Neural progenitor cell (in vitro differentiated cells): ENCODE data around the gene SLC5A2. TPM values are rescaled to one million over a fixed set of nuclear protein-coding genes. Genes with fewer than 3 reads are reported as not detected.
"Not testable (repeated sequence)": the region's sequence is repeated elsewhere in the genome, so short reads cannot be mapped to it uniquely, and the experiment has no call there.

ENCODE experiments used
- DNase-seq: peaks from one replicate; pipeline ENCODE4 v3.0.0-alpha.2; 2016; ENCODE audit warnings: low spot score
- H2AFZ ChIP-seq: fragments of 200-600 bp; sonication (generic); replicated peaks from 2 replicates; pipeline ENCODE4 v1.6.1; 2016; ENCODE audit warnings: antibody characterized with exemption
- H3F3A ChIP-seq: fragments of 200-600 bp; sonication (generic); 2 replicates; pipeline ENCODE4 v1.6.1; 2016; ENCODE audit warnings: antibody characterized with exemption, low read depth
- H3K27ac ChIP-seq: fragments of 200-600 bp; sonication (generic); 2 replicates; pipeline ENCODE4 v1.5.1; 2016; ENCODE audit warnings: mild to moderate bottlenecking
- H3K27me3 ChIP-seq: fragments of 200-600 bp; sonication (generic); 2 replicates; pipeline ENCODE4 v1.6.1; 2016; ENCODE audit warnings: mild to moderate bottlenecking, moderate library complexity
- H3K36me3 ChIP-seq: fragments of 200-600 bp; sonication (generic); 2 replicates; pipeline ENCODE4 v1.5.1; 2016
- H3K4me1 ChIP-seq: fragments of 200-600 bp; sonication (generic); 2 replicates; pipeline ENCODE4 v1.6.1; 2016; ENCODE audit warnings: mixed run types
- H3K4me2 ChIP-seq: fragments of 200-600 bp; sonication (generic); 2 replicates; pipeline ENCODE4 v1.6.1; 2016
- H3K4me3 ChIP-seq: fragments of 200-600 bp; sonication (generic); 2 replicates; pipeline ENCODE4 v1.5.1; 2016
- H3K79me2 ChIP-seq: fragments of 200-600 bp; sonication (generic); 2 replicates; pipeline ENCODE4 v1.6.1; 2016; ENCODE audit warnings: low read depth
- H3K9ac ChIP-seq: fragments of 200-600 bp; sonication (generic); 2 replicates; pipeline ENCODE4 v1.6.1; 2016
- H3K9me3 ChIP-seq: fragments of 200-600 bp; sonication (generic); 2 replicates; pipeline ENCODE4 v1.5.1; 2016; ENCODE audit warnings: low read depth
- H4K20me1 ChIP-seq: fragments of 200-600 bp; sonication (generic); 2 replicates; pipeline ENCODE4 v1.6.1; 2016; ENCODE audit warnings: low read depth
- H3K27ac Mint-ChIP-seq: 3 replicates; pipeline ENCODE4 v1.8.0; 2021; ENCODE audit warnings: mixed read lengths
- H3K27me3 Mint-ChIP-seq: 2 replicates; pipeline ENCODE4 v1.8.0; 2022; ENCODE audit warnings: low read depth, mild to moderate bottlenecking, inconsistent platforms, moderate library complexity, mixed read lengths; ENCODE audit not compliant: insufficient read depth
- H3K36me3 Mint-ChIP-seq: 3 replicates; pipeline ENCODE4 v1.8.0; 2021; ENCODE audit warnings: mixed read lengths
- H3K4me1 Mint-ChIP-seq: 3 replicates; pipeline ENCODE4 v1.8.0; 2021; ENCODE audit warnings: mixed read lengths
- H3K4me3 Mint-ChIP-seq: 3 replicates; pipeline ENCODE4 v1.8.0; 2021; ENCODE audit warnings: mild to moderate bottlenecking, moderate library complexity, mixed read lengths
- H3K9me3 Mint-ChIP-seq: 3 replicates; pipeline ENCODE4 v1.8.0; 2020; ENCODE audit warnings: mixed read lengths
- EZH2 ChIP-seq: fragments of 200-600 bp; sonication (generic); IDR thresholded peaks from 2 replicates; pipeline ENCODE4 v1.6.1; 2017; ENCODE audit warnings: antibody characterized with exemption, mild to moderate bottlenecking, moderate library complexity
- EZH2phosphoT487 ChIP-seq: fragments of 200-600 bp; sonication (generic); IDR thresholded peaks from 2 replicates; pipeline ENCODE4 v1.6.1; 2017; ENCODE audit warnings: antibody characterized with exemption
- total RNA-seq: library from RNA; depleted of rRNA; stranded (reverse); fragments of >200 nt; gene quantifications from 2 replicates; pipeline ENCODE4 v1.2.3, GENCODE V29; 2015; ENCODE audit warnings: low replicate concordance
- TF ChIP-seq, protein P1 (sequence below): fragments of 200-600 bp; sonication (generic); IDR thresholded peaks from 2 replicates; pipeline ENCODE4 v1.5.1; 2017; ENCODE audit warnings: antibody characterized with exemption, mild to moderate bottlenecking

Gene SLC5A2
- total RNA-seq, 1 donor from 2014 or later, result not detected

DNA sequence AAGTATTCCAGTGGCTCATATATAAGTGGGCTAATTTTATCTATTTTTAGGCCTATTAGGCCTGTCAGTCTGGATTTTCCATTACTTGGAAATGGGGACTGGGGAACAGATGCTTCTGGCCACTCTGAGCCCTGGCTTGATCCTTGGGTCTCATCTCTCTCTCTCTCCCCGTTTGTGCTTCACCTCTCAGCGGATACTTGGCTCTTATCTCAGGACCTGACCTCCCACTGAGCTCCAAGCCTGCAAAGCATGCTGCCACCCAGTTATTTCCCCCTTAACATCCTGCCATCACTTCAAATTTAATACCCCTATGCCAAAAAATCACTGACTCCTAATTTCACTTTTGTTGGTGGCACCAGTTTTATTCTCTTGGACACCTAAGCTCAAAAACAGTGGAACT is 44.5 kb upstream of the SLC5A2 start:
- H3K27ac Mint-ChIP-seq, result no peak overlapping the region
- no peak overlapping the region for H3K27ac ChIP-seq

DNA sequence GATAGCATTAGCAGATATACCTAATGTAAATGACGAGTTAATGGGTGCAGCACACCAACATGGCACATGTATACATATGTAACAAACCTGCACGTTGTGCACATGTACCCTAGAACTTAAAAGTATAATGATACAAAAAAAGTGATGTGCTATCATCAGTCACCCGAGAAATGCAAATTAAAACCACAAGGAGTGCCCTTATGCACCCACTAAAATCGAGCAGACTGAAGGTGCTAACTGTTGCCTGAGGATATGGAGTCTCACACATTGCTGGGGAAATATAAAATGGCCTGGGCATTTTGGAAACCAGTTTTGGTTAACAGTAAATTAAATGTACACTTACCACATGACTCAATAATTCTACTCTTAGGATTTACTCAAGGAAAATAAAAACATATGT is 43.9 kb upstream of the SLC5A2 start:
- H3K9me3 ChIP-seq, H3K9ac ChIP-seq, H3K4me1 Mint-ChIP-seq, H3K9me3 Mint-ChIP-seq, H3K4me2 ChIP-seq, H3K27me3 Mint-ChIP-seq, DNase-seq, H3F3A ChIP-seq, H3K27ac ChIP-seq, H3K79me2 ChIP-seq, H3K4me3 ChIP-seq, H3K4me1 ChIP-seq, H3K4me3 Mint-ChIP-seq, H3K36me3 Mint-ChIP-seq, H3K27me3 ChIP-seq, H3K36me3 ChIP-seq, H3K27ac Mint-ChIP-seq, H2AFZ ChIP-seq, H4K20me1 ChIP-seq: not testable (repeated sequence)

More for the DNA sequence above, 44.5 kb upstream of the SLC5A2 start:
- H3K4me1 ChIP-seq, result no peaks in the 10 kb centered on the region
- H3K9me3 Mint-ChIP-seq, result no peaks in the 10 kb centered on the region
- H3K36me3 Mint-ChIP-seq, result no peaks in the 10 kb centered on the region
- H3K27me3 ChIP-seq, result no peaks in the 10 kb centered on the region
- H3K27me3 Mint-ChIP-seq, result peaks cover 5% of the 10 kb centered on the region
- no peak overlapping the region for H3K9ac ChIP-seq
- H3K4me1 Mint-ChIP-seq, result peaks cover 5% of the 10 kb centered on the region
- no peaks in the 10 kb centered on the region for H3K36me3 ChIP-seq
- H4K20me1 ChIP-seq, result no peaks in the 10 kb centered on the region
- no peak overlapping the region for H3K4me3 Mint-ChIP-seq
- H3K9me3 ChIP-seq, result no peaks in the 10 kb centered on the region
- H3K79me2 ChIP-seq, result no peaks in the 10 kb centered on the region
- TF ChIP-seq, protein P1, sequence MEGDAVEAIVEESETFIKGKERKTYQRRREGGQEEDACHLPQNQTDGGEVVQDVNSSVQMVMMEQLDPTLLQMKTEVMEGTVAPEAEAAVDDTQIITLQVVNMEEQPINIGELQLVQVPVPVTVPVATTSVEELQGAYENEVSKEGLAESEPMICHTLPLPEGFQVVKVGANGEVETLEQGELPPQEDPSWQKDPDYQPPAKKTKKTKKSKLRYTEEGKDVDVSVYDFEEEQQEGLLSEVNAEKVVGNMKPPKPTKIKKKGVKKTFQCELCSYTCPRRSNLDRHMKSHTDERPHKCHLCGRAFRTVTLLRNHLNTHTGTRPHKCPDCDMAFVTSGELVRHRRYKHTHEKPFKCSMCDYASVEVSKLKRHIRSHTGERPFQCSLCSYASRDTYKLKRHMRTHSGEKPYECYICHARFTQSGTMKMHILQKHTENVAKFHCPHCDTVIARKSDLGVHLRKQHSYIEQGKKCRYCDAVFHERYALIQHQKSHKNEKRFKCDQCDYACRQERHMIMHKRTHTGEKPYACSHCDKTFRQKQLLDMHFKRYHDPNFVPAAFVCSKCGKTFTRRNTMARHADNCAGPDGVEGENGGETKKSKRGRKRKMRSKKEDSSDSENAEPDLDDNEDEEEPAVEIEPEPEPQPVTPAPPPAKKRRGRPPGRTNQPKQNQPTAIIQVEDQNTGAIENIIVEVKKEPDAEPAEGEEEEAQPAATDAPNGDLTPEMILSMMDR, result no peak
- no peak for TF ChIP-seq EZH2phosphoT487
- no peak for TF ChIP-seq EZH2
- peaks cover 6% of the 10 kb centered on the region for H3F3A ChIP-seq
- no peak overlapping the region for H3K4me2 ChIP-seq
- no peak overlapping the region for H2AFZ ChIP-seq
- no peak for DNase-seq
- H3K4me3 ChIP-seq, result no peak overlapping the region

DNA sequence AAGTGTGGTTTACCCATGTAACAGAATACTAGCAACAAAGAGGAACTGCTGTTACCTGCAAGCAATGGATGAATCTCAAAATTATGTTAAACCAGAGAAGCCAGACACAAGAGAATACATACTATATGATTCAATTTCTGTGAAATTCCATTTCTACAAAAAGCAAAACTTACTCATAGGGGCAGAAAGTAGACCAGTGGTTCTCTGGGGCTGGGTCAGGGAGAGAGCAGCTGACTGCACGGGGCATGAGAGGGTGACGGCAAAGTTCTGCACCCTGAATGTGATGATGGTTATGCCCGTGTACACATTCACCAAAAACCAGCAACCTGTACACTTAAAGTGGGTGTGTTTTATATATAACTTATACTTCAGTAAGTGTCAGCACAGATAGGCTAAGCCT is 43.4 kb upstream of the SLC5A2 start:
- no peak for DNase-seq
- Histone ChIP-seq H3K36me3 (no peaks in the 10 kb centered on the region), H3K79me2 (no peaks in the 10 kb centered on the region), H3F3A (peaks cover 6% of the 10 kb centered on the region), H3K27ac (no peak overlapping the region), H3K4me1 (no peaks in the 10 kb centered on the region), H2AFZ (no peak overlapping the region), H3K9me3 (no peaks in the 10 kb centered on the region), H4K20me1 (no peaks in the 10 kb centered on the region), H3K4me3 (no peak overlapping the region), H3K9ac (no peak overlapping the region), H3K4me2 (no peak overlapping the region), H3K27me3 (no peaks in the 10 kb centered on the region)
- H3K9me3 Mint-ChIP-seq, result no peaks in the 10 kb centered on the region
- no peak overlapping the region for H3K4me3 Mint-ChIP-seq
- TF ChIP-seq, protein P1, result no peak
- TF ChIP-seq EZH2phosphoT487, result no peak
- no peak for TF ChIP-seq EZH2
- H3K27ac Mint-ChIP-seq, result no peak overlapping the region
- peaks cover 3% of the 10 kb centered on the region for H3K4me1 Mint-ChIP-seq
- H3K27me3 Mint-ChIP-seq, result peaks cover 9% of the 10 kb centered on the region
- no peaks in the 10 kb centered on the region for H3K36me3 Mint-ChIP-seq

DNA sequence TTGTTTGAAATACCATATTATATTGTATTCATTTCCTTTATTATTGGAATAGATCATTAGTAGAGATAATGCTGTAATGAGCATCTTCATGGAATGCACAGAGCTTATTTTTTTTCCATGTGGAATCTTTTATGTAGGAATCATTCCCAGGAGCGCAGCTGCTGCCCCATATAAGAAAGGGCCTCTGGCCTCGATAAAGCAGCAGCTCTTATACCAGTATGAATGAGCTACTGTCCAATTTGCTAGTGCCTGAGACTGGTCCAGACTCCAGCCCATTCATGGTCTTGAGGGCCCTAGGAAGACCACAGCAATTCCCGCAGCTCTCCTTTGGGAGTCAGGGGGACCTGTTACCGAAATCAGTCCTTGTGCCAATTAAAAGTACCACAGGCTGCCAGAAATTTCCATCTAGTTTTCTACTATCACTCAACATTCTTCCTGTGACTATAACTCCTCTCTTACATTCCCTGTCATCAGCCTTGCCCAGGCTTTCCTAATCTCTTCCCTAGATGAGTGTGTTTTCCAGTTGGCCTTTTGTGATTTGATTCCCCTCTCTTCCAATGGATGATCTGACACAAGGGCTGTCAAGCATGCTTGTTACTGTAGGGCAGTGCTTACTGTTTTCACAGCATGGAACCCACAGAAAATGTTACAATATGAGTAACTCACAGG is 42.3 kb upstream of the SLC5A2 start:
- H3K27me3 Mint-ChIP-seq, result peaks cover 7% of the 10 kb centered on the region
- Histone ChIP-seq H3K4me1 (no peaks in the 10 kb centered on the region), H3K27me3 (no peaks in the 10 kb centered on the region), H4K20me1 (no peaks in the 10 kb centered on the region), H3K9ac (no peak overlapping the region), H3K4me3 (no peak overlapping the region), H3K27ac (no peak overlapping the region), H3F3A (peaks cover 6% of the 10 kb centered on the region), H3K79me2 (no peaks in the 10 kb centered on the region), H2AFZ (no peak overlapping the region), H3K4me2 (no peak overlapping the region), H3K36me3 (no peaks in the 10 kb centered on the region), H3K9me3 (no peaks in the 10 kb centered on the region)
- DNase-seq, result no peak
- TF ChIP-seq, protein P1, result no peak
- TF ChIP-seq EZH2 (no peak), EZH2phosphoT487 (no peak)
- no peaks in the 10 kb centered on the region for H3K36me3 Mint-ChIP-seq
- H3K4me1 Mint-ChIP-seq, result peaks cover 3% of the 10 kb centered on the region
- no peak overlapping the region for H3K27ac Mint-ChIP-seq
- no peaks in the 10 kb centered on the region for H3K9me3 Mint-ChIP-seq
- no peak overlapping the region for H3K4me3 Mint-ChIP-seq
